Psoas muscle (tissue), 8 donors: ENCODE results near the gene METTL25B. TPM values are rescaled to one million over a fixed set of nuclear protein-coding genes. Genes with fewer than 3 reads are reported as not detected.
A peak's percentile ranks its signal among the peaks of the same experiment; 100 is the strongest.

Experiments
- ATAC-seq, 4 donors: fragments of 200-7000 bp; cut with Tn5 transposase; one replicate each; pipeline ENCODE4 v1.9.1; 2020; ENCODE audit warnings: moderate library complexity in 3 of 4, mild to moderate bottlenecking in 2 of 4
- DNase-seq, 2 donors: peaks; one replicate each; pipeline ENCODE4 v3.0.0-alpha.2; 2020
- H3K27ac ChIP-seq: fragments of 200-600 bp; one replicate; pipeline ENCODE4 v1.8.0; 2022
- H3K27me3 ChIP-seq, 3 donors: fragments of 200-600 bp in 1 of 3; one replicate each; pipeline versions ENCODE4 v1.6.1 to v1.8.0; 2013 to 2022; ENCODE audit warnings: low read length in 2 of 3, mild to moderate bottlenecking in 2 of 3, moderate library complexity in 1 of 3; ENCODE audit not compliant: insufficient read depth in 3 of 3
- H3K36me3 ChIP-seq, 2 donors: fragments of 200-600 bp in 1 of 2; one replicate each; pipeline versions ENCODE4 v1.6.1 to v1.8.0; 2013 to 2022; ENCODE audit warnings: low read depth in 1 of 2, mild to moderate bottlenecking in 1 of 2, moderate library complexity in 1 of 2; ENCODE audit not compliant: insufficient read depth in 1 of 2
- H3K4me1 ChIP-seq: fragments of 200-600 bp; one replicate; pipeline ENCODE4 v1.8.0; 2022
- H3K4me3 ChIP-seq: fragments of 200-600 bp; one replicate; pipeline ENCODE4 v1.8.0; 2022; ENCODE audit warnings: mild to moderate bottlenecking
- H3K9me3 ChIP-seq: fragments of 200-600 bp; one replicate; pipeline ENCODE4 v1.8.0; 2022
- CTCF ChIP-seq: fragments of 200-600 bp; IDR thresholded peaks from one replicate; pipeline ENCODE4 v1.8.0; 2022; ENCODE audit warnings: antibody characterized with exemption
- WGBS, 3 donors: extraction: QIAGEN DNeasy Blood & Tissue Kit; methylation state at CpG; one replicate each; pipeline versions ENCODE4 v1.1.6 to v1.1.7; 2013; 5-methylcytosine and 5-hydroxymethylcytosine counted together
- intact Hi-C, 2 donors: fragments of 100-400 bp; cut with DNase I; formaldehyde crosslinking; loops; one replicate each; pipeline versions ENCODE4 v1.11.0 to v1.14.2; 2022
- polyA plus RNA-seq, 3 donors: library from polyadenylated mRNA; stranded (reverse); fragments of 200-250 nt; gene quantifications; one replicate each; pipeline ENCODE4 v1.2.3, GENCODE V29; 2013
- total RNA-seq, 4 donors: library from RNA; stranded (reverse); fragmentation: NEBNext Ultra II Directional in 2 of 4; extraction: Animal tissue kit (Norgen Biotek cat#: 25700) in 2 of 4; gene quantifications; one replicate each; pipeline versions ENCODE4 v1.2.1 to v1.2.4, GENCODE V29; 2021 to 2023
- donor health status: healthy with polysubstance abuse.
- donor health status: DM: no; HTN: no; CAD: no; lungs with moderate emphysema.
- donor health status: Bipolar disorder and iron deficiency.
- donor health status: healthy.
- donor health status: DM: yes; HTN: yes; CAD: no.
- donor health status: DM: no; HTN: no; CAD: no.
- donor health status: DM: no; HTN: no; CAD: no.
- donor health status: DM: yes; HTN: yes; CAD: no.

Gene METTL25B
- total and polyA plus RNA-seq, 7 donors = 18.5 to 32.1 (median 27.0) TPM

GRCh38 chr1:156706657-156707416 is 21.4 kb upstream of the METTL25B start:
- intact Hi-C loops = no loop called here
- 4 to 8% (median 5%) methylated on average over 23 to 29 of the region's 29 CpGs for WGBS, 3 donors
- peak overlapping the region; percentile 62 for H3K4me3 ChIP-seq
- DNase-seq (peak; percentile 69 to 78), ATAC-seq (peak; percentile 19 to 53 (median 25))
- no peaks in the 10 kb centered on the region for H3K36me3 ChIP-seq
- H3K4me1 ChIP-seq = peaks cover 22% of the 10 kb centered on the region
- TF ChIP-seq CTCF = no peak
- H3K27ac ChIP-seq = no peak overlapping the region
- H3K9me3 ChIP-seq = no peaks in the 10 kb centered on the region
- H3K27me3 ChIP-seq = peaks cover 0 to 43% (median 16%) of the 10 kb centered on the region in 3 donors

GRCh38 chr1:156707417-156708217 is 20.7 kb upstream of the METTL25B start:
- no peak overlapping the region for H3K27ac ChIP-seq
- H3K36me3 ChIP-seq = no peaks in the 10 kb centered on the region
- ATAC-seq (no peak), DNase-seq (peak in 1 of 2 donors; percentile 28)
- no peak for TF ChIP-seq CTCF
- intact Hi-C loops = no loop called here
- 53 to 59% (median 54%) methylated on average over 8 of the region's 8 CpGs for WGBS, 3 donors
- H3K9me3 ChIP-seq = no peaks in the 10 kb centered on the region
- peaks cover 22% of the 10 kb centered on the region for H3K4me1 ChIP-seq
- H3K27me3 ChIP-seq = peaks cover 0 to 39% (median 16%) of the 10 kb centered on the region in 3 donors
- no peak overlapping the region for H3K4me3 ChIP-seq

- no peak overlapping the region for H3K27ac ChIP-seq
- peaks cover 0 to 33% (median 16%) of the 10 kb centered on the region in 3 donors for H3K27me3 ChIP-seq
- WGBS, 3 donors = 42 to 51% (median 51%) methylated on average over 4 of the region's 4 CpGs
- no peak for TF ChIP-seq CTCF
- DNase-seq = no peak
- no peak for ATAC-seq
- no peak overlapping the region for H3K4me3 ChIP-seq
- intact Hi-C loops = no loop called here
- no peaks in the 10 kb centered on the region for H3K36me3 ChIP-seq
- peaks cover 22% of the 10 kb centered on the region for H3K4me1 ChIP-seq
- H3K9me3 ChIP-seq = no peaks in the 10 kb centered on the region
These were observed 20.0 kb upstream of the METTL25B start for GRCh38 chr1:156708218-156708661.

- ATAC-seq (no peak), DNase-seq (no peak)
- Histone ChIP-seq H3K36me3 (no peaks in the 10 kb centered on the region), H3K27ac (no peak overlapping the region), H3K4me3 (no peak overlapping the region), H3K27me3 (peaks cover 0 to 25% (median 12%) of the 10 kb centered on the region in 3 donors), H3K9me3 (no peaks in the 10 kb centered on the region), H3K4me1 (peaks cover 22% of the 10 kb centered on the region)
- intact Hi-C loops = no loop called here
- TF ChIP-seq CTCF = no peak
- 50 to 77% (median 77%) methylated on average over 4 of the region's 4 CpGs for WGBS, 3 donors
These were observed 19.2 kb upstream of the METTL25B start for GRCh38 chr1:156709031-156709430.
